Activated naive CD8-positive, alpha-beta T cell (primary cell): ENCODE data around the gene DBNDD2.
A peak's percentile ranks its signal among the peaks of the same experiment; 100 is the strongest.

Source experiments
- H3K27ac Mint-ChIP-seq: one replicate; pipeline ENCODE4 v1.8.0; 2021; ENCODE audit warnings: mixed read lengths
- H3K27me3 Mint-ChIP-seq: one replicate; pipeline ENCODE4 v1.8.0; 2021; ENCODE audit warnings: mixed read lengths
- H3K36me3 Mint-ChIP-seq: one replicate; pipeline ENCODE4 v1.8.0; 2021; ENCODE audit warnings: mixed read lengths
- H3K4me1 Mint-ChIP-seq: one replicate; pipeline ENCODE4 v1.8.0; 2021; ENCODE audit warnings: low read depth, mixed read lengths
- H3K4me3 Mint-ChIP-seq: one replicate; pipeline ENCODE4 v1.8.0; 2021; ENCODE audit warnings: mild to moderate bottlenecking, mixed read lengths
- H3K9me3 Mint-ChIP-seq: one replicate; pipeline ENCODE4 v1.8.0; 2021; ENCODE audit warnings: low read depth, mixed read lengths

Gene DBNDD2

GRCh38 chr20:45372646-45373352 is 35.3 kb upstream of the DBNDD2 start:
- H3K36me3 Mint-ChIP-seq = peaks cover 4% of the 10 kb centered on the region
- no peaks in the 10 kb centered on the region for H3K27me3 Mint-ChIP-seq
- no peaks in the 10 kb centered on the region for H3K9me3 Mint-ChIP-seq
- H3K4me3 Mint-ChIP-seq = peak overlapping the region; percentile 91
- peak overlapping the region; percentile 90 for H3K27ac Mint-ChIP-seq
- H3K4me1 Mint-ChIP-seq = peaks cover 40% of the 10 kb centered on the region

- Mint-ChIP-seq H3K9me3 (no peaks in the 10 kb centered on the region), H3K4me3 (peak overlapping the region; percentile 91), H3K27ac (peak overlapping the region; percentile 90), H3K4me1 (peaks cover 33% of the 10 kb centered on the region), H3K36me3 (no peaks in the 10 kb centered on the region), H3K27me3 (no peaks in the 10 kb centered on the region)
Measured at GRCh38 chr20:45373353-45374100, 34.6 kb upstream of the DBNDD2 start.

GRCh38 chr20:45374101-45374467 is 34.0 kb upstream of the DBNDD2 start:
- Mint-ChIP-seq H3K4me1 (peaks cover 28% of the 10 kb centered on the region), H3K4me3 (peak overlapping the region; percentile 91), H3K9me3 (no peaks in the 10 kb centered on the region), H3K27me3 (no peaks in the 10 kb centered on the region), H3K27ac (peak overlapping the region; percentile 90), H3K36me3 (no peaks in the 10 kb centered on the region)

- H3K36me3 Mint-ChIP-seq = no peaks in the 10 kb centered on the region
- peaks cover 25% of the 10 kb centered on the region for H3K4me1 Mint-ChIP-seq
- H3K4me3 Mint-ChIP-seq = no peak overlapping the region
- no peaks in the 10 kb centered on the region for H3K27me3 Mint-ChIP-seq
- H3K9me3 Mint-ChIP-seq = no peaks in the 10 kb centered on the region
- H3K27ac Mint-ChIP-seq = no peak overlapping the region
Measured at GRCh38 chr20:45374966-45375365, 33.1 kb upstream of the DBNDD2 start.

GRCh38 chr20:45377269-45377668 is 30.8 kb upstream of the DBNDD2 start:
- no peak overlapping the region for H3K27ac Mint-ChIP-seq
- H3K27me3 Mint-ChIP-seq = no peaks in the 10 kb centered on the region
- H3K36me3 Mint-ChIP-seq = peaks cover 6% of the 10 kb centered on the region
- no peak overlapping the region for H3K4me3 Mint-ChIP-seq
- H3K9me3 Mint-ChIP-seq = no peaks in the 10 kb centered on the region
- H3K4me1 Mint-ChIP-seq = peaks cover 17% of the 10 kb centered on the region

- Mint-ChIP-seq H3K4me1 (peaks cover 10% of the 10 kb centered on the region), H3K27ac (no peak within 1 kb of the TSS), H3K27me3 (no peaks in the 10 kb centered on the region), H3K36me3 (peaks cover 8% of the 10 kb centered on the region), H3K9me3 (no peaks in the 10 kb centered on the region), H3K4me3 (no peak within 1 kb of the TSS)
Measured at GRCh38 chr20:45378191-45378590, 29.9 kb upstream of the DBNDD2 start, which contains the start of gene TP53TG5. TSS of gene TP53TG5 (minus strand) at chr20:45378325. CDS start at chr20:45378236, 89 bp downstream.

GRCh38 chr20:45387274-45387673 is 20.8 kb upstream of the DBNDD2 start:
- Mint-ChIP-seq H3K27ac (no peak overlapping the region), H3K27me3 (no peaks in the 10 kb centered on the region), H3K36me3 (peaks cover 13% of the 10 kb centered on the region), H3K4me3 (no peak overlapping the region), H3K4me1 (peaks cover 10% of the 10 kb centered on the region), H3K9me3 (peaks cover 3% of the 10 kb centered on the region)

- H3K27me3 Mint-ChIP-seq = no peaks in the 10 kb centered on the region
- peaks cover 10% of the 10 kb centered on the region for H3K4me1 Mint-ChIP-seq
- peaks cover 3% of the 10 kb centered on the region for H3K9me3 Mint-ChIP-seq
- no peak overlapping the region for H3K27ac Mint-ChIP-seq
- H3K36me3 Mint-ChIP-seq = peaks cover 13% of the 10 kb centered on the region
- H3K4me3 Mint-ChIP-seq = no peak overlapping the region
Measured at GRCh38 chr20:45390931-45391330, 17.2 kb upstream of the DBNDD2 start.

GRCh38 chr20:45391559-45391958 is 16.5 kb upstream of the DBNDD2 start:
- H3K4me3 Mint-ChIP-seq = no peak overlapping the region
- H3K4me1 Mint-ChIP-seq = peaks cover 10% of the 10 kb centered on the region
- H3K36me3 Mint-ChIP-seq = peaks cover 13% of the 10 kb centered on the region
- no peak overlapping the region for H3K27ac Mint-ChIP-seq
- H3K9me3 Mint-ChIP-seq = peaks cover 3% of the 10 kb centered on the region
- no peaks in the 10 kb centered on the region for H3K27me3 Mint-ChIP-seq

GRCh38 chr20:45392733-45393132 is 15.4 kb upstream of the DBNDD2 start:
- Mint-ChIP-seq H3K9me3 (no peaks in the 10 kb centered on the region), H3K27ac (no peak overlapping the region), H3K27me3 (no peaks in the 10 kb centered on the region), H3K4me1 (peaks cover 5% of the 10 kb centered on the region), H3K36me3 (peaks cover 13% of the 10 kb centered on the region), H3K4me3 (no peak overlapping the region)

- peaks cover 5% of the 10 kb centered on the region for H3K4me1 Mint-ChIP-seq
- no peak overlapping the region for H3K27ac Mint-ChIP-seq
- H3K9me3 Mint-ChIP-seq = no peaks in the 10 kb centered on the region
- H3K4me3 Mint-ChIP-seq = no peak overlapping the region
- H3K36me3 Mint-ChIP-seq = peaks cover 13% of the 10 kb centered on the region
- no peaks in the 10 kb centered on the region for H3K27me3 Mint-ChIP-seq
Measured at GRCh38 chr20:45394221-45395113, 13.6 kb upstream of the DBNDD2 start.

- H3K4me1 Mint-ChIP-seq = peaks cover 5% of the 10 kb centered on the region
Measured at GRCh38 chr20:45395114-45395415, 13.0 kb upstream of the DBNDD2 start.

GRCh38 chr20:45399018-45399417 is 9.1 kb upstream of the DBNDD2 start:
- peaks cover 10% of the 10 kb centered on the region for H3K9me3 Mint-ChIP-seq
- no peaks in the 10 kb centered on the region for H3K27me3 Mint-ChIP-seq
- H3K4me1 Mint-ChIP-seq = no peaks in the 10 kb centered on the region
- no peak overlapping the region for H3K27ac Mint-ChIP-seq
- no peak overlapping the region for H3K4me3 Mint-ChIP-seq
- peaks cover 25% of the 10 kb centered on the region for H3K36me3 Mint-ChIP-seq

More at GRCh38 chr20:45395114-45395415, 13.0 kb upstream of the DBNDD2 start:
- no peak overlapping the region for H3K27ac Mint-ChIP-seq
- no peak overlapping the region for H3K4me3 Mint-ChIP-seq
- H3K36me3 Mint-ChIP-seq = peaks cover 17% of the 10 kb centered on the region
- peaks cover 4% of the 10 kb centered on the region for H3K9me3 Mint-ChIP-seq
- H3K27me3 Mint-ChIP-seq = no peaks in the 10 kb centered on the region

GRCh38 chr20:45400346-45401031 is 7.6 kb upstream of the DBNDD2 start:
- peaks cover 7% of the 10 kb centered on the region for H3K4me1 Mint-ChIP-seq
- H3K36me3 Mint-ChIP-seq = peaks cover 23% of the 10 kb centered on the region
- peaks cover 10% of the 10 kb centered on the region for H3K9me3 Mint-ChIP-seq
- no peak overlapping the region for H3K27ac Mint-ChIP-seq
- no peaks in the 10 kb centered on the region for H3K27me3 Mint-ChIP-seq
- H3K4me3 Mint-ChIP-seq = no peak overlapping the region
